ENCODE measurements around the gene APMAP. TPM values are rescaled to one million over a fixed set of nuclear protein-coding genes. Genes with fewer than 3 reads are reported as not detected.

Gene APMAP
- total and polyA plus RNA-seq, 9 of the 15 experiments (the other 6 are each of a cell fraction or from before 2014, with no cell fraction given) = 6.7 to 18.2 (median 14.4) TPM

- TF ChIP-seq ZBTB40 (IDR thresholded peaks at IDR 0.05) (peak; percentile 94), ZBTB40 (CRISPR knock-in tag; IDR thresholded peaks at IDR 0.05) (no peak), DACH1 (IDR thresholded peaks at IDR 0.05; ENCODE audit: partially characterized antibody) (no peak), KDM4B (IDR thresholded peaks at IDR 0.05; ENCODE audit: borderline replicate concordance in 2 of 2, low read depth in 1 of 2) (0 out of 4 replicates have a peak, but pooled peaks of 1 of the 2 experiments have one; percentile 48), GATAD2B (IDR thresholded peaks at IDR 0.05; ENCODE audit: borderline replicate concordance) (no peak), ZFPM2 (CRISPR knock-in tag; IDR thresholded peaks at IDR 0.05) (no peak), GATA2 (CRISPR knock-in tag; IDR thresholded peaks at IDR 0.05) (no peak), ZBTB17 (CRISPR knock-in tag; IDR thresholded peaks at IDR 0.05) (peak; percentile 83), POLR2B (IDR thresholded peaks at IDR 0.05; ENCODE audit: low read depth, partially characterized antibody) (peak; percentile 76), ZNF184 (CRISPR knock-in tag; IDR thresholded peaks at IDR 0.05) (no peak), NRF1 (conservative IDR thresholded peaks at IDR 0.05 in 1 of 2, IDR thresholded peaks at IDR 0.05 in 1 of 2) (peak; percentile 74 to 77), ZC3H11A (IDR thresholded peaks at IDR 0.05; ENCODE audit: low read depth, low read length) (no peak), NONO (IDR thresholded peaks at IDR 0.05; ENCODE audit: low read depth in 2 of 2, low read length in 1 of 2) (peak in 1 of 2 experiments; percentile 32; a peak in 1 of 4 replicates), BDP1 (IDR thresholded peaks at IDR 0.05; ENCODE audit: insufficient read depth, insufficient read length) (no peak), ETV5 (CRISPR knock-in tag; IDR thresholded peaks at IDR 0.05; ENCODE audit: low read depth) (peak; percentile 82), KLF16 (IDR thresholded peaks at IDR 0.05) (no peak)
- TF ChIP-seq, protein P1, sequence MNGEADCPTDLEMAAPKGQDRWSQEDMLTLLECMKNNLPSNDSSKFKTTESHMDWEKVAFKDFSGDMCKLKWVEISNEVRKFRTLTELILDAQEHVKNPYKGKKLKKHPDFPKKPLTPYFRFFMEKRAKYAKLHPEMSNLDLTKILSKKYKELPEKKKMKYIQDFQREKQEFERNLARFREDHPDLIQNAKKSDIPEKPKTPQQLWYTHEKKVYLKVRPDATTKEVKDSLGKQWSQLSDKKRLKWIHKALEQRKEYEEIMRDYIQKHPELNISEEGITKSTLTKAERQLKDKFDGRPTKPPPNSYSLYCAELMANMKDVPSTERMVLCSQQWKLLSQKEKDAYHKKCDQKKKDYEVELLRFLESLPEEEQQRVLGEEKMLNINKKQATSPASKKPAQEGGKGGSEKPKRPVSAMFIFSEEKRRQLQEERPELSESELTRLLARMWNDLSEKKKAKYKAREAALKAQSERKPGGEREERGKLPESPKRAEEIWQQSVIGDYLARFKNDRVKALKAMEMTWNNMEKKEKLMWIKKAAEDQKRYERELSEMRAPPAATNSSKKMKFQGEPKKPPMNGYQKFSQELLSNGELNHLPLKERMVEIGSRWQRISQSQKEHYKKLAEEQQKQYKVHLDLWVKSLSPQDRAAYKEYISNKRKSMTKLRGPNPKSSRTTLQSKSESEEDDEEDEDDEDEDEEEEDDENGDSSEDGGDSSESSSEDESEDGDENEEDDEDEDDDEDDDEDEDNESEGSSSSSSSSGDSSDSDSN (IDR thresholded peaks at IDR 0.05; ENCODE audit: borderline replicate concordance in 1 of 2, low read depth in 2 of 2, low read length in 2 of 2) = peak in 1 of 2 experiments; percentile 58; a peak in 1 of 4 replicates
Observed at GRCh38 chr20:24992487-24993205, at the start of gene APMAP (continued).

Data from K562 (cell line).